Measurements from ENCODE around the gene RGL3. TPM values are rescaled to one million over a fixed set of nuclear protein-coding genes. Genes with fewer than 3 reads are reported as not detected.

The RGL3 gene
- total and polyA plus RNA-seq, 9 of the 15 experiments (the other 6 are each of a cell fraction or from before 2014, with no cell fraction given), result 0.12 to 0.61 (median 0.32) TPM; not detected in 4

DNA sequence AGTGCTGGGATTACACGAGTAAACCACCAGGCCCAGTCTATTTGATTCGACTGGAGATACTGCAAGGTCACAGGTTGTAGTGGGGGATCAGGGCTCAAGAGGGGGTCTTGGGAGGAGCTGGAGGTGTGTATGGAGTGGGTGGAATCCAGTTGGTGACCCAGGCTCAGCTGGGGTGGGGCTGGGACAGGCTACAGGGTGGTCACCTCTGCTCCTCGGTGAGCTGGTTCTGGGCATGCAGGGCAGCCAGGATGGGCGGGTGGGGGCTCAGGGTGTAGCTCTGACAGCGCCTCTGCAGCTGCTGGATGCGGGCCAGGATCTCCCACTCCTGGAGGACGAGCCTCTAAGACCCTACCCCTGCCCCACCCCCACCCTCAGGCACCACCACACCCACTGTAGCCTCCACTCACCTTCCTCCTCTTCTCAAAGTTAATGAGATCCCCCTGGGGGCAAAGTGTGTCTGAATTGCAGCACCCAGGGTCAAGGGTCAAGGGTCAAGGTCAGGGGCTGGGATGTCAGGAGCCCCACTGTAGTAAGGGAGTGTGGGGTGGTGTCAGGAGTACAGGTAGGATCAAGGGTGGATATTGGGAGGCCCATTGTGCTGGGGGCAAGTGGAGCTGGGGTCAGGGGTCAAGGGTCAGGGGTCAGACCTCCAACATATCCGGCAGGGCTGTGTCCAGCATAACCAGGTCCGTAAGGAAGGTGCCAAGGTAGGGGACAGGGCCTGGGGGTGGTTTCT is 17.1 kb downstream of the RGL3 start (continued):
- TF ChIP-seq, protein P1, sequence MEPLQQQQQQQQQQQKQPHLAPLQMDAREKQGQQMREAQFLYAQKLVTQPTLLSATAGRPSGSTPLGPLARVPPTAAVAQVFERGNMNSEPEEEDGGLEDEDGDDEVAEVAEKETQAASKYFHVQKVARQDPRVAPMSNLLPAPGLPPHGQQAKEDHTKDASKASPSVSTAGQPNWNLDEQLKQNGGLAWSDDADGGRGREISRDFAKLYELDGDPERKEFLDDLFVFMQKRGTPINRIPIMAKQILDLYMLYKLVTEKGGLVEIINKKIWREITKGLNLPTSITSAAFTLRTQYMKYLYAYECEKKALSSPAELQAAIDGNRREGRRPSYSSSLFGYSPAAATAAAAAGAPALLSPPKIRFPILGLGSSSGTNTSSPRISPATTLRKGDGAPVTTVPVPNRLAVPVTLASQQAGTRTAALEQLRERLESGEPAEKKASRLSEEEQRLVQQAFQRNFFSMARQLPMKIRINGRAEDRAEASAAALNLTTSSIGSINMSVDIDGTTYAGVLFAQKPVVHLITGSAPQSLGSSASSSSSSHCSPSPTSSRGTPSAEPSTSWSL (CRISPR knock-in tag; IDR thresholded peaks at IDR 0.05; ENCODE audit: borderline replicate concordance), result no peak
- TF ChIP-seq, protein P2, sequence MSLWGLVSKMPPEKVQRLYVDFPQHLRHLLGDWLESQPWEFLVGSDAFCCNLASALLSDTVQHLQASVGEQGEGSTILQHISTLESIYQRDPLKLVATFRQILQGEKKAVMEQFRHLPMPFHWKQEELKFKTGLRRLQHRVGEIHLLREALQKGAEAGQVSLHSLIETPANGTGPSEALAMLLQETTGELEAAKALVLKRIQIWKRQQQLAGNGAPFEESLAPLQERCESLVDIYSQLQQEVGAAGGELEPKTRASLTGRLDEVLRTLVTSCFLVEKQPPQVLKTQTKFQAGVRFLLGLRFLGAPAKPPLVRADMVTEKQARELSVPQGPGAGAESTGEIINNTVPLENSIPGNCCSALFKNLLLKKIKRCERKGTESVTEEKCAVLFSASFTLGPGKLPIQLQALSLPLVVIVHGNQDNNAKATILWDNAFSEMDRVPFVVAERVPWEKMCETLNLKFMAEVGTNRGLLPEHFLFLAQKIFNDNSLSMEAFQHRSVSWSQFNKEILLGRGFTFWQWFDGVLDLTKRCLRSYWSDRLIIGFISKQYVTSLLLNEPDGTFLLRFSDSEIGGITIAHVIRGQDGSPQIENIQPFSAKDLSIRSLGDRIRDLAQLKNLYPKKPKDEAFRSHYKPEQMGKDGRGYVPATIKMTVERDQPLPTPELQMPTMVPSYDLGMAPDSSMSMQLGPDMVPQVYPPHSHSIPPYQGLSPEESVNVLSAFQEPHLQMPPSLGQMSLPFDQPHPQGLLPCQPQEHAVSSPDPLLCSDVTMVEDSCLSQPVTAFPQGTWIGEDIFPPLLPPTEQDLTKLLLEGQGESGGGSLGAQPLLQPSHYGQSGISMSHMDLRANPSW (CRISPR knock-in tag; IDR thresholded peaks at IDR 0.05), result no peak
- TF ChIP-seq MIER1 (IDR thresholded peaks at IDR 0.05; ENCODE audit: low read depth) (no peak), CHD2 (IDR thresholded peaks at IDR 0.05; ENCODE audit: low read depth, low read length) (no peak), TCF3 (CRISPR knock-in tag; IDR thresholded peaks at IDR 0.05) (no peak), NR2F6 (CRISPR knock-in tag; IDR thresholded peaks at IDR 0.05) (0 out of 2 replicates have a peak, but pooled peaks have one; percentile 68), MECOM (CRISPR knock-in tag; IDR thresholded peaks at IDR 0.05) (no peak), JUND (IDR thresholded peaks at IDR 0.05; ENCODE audit: borderline replicate concordance, low read depth, low read length) (no peak), JUND (tag; IDR thresholded peaks at IDR 0.05; ENCODE audit: borderline replicate concordance, low read depth, low read length) (no peak), NFE2 (IDR thresholded peaks at IDR 0.05; ENCODE audit: low read depth) (no peak), ZNF354B (CRISPR knock-in tag; IDR thresholded peaks at IDR 0.05) (no peak), RBM39 (optimal IDR thresholded peaks at IDR 0.05; ENCODE audit: low read depth, low read length) (no peak), ZNF134 (CRISPR knock-in tag; conservative IDR thresholded peaks at IDR 0.05) (no peak), E2F3 (CRISPR knock-in tag; IDR thresholded peaks at IDR 0.05) (no peak)
- TF ChIP-seq, protein P3, sequence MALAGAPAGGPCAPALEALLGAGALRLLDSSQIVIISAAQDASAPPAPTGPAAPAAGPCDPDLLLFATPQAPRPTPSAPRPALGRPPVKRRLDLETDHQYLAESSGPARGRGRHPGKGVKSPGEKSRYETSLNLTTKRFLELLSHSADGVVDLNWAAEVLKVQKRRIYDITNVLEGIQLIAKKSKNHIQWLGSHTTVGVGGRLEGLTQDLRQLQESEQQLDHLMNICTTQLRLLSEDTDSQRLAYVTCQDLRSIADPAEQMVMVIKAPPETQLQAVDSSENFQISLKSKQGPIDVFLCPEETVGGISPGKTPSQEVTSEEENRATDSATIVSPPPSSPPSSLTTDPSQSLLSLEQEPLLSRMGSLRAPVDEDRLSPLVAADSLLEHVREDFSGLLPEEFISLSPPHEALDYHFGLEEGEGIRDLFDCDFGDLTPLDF (CRISPR knock-in tag; IDR thresholded peaks at IDR 0.05), result no peak
- TF ChIP-seq, protein P4, sequence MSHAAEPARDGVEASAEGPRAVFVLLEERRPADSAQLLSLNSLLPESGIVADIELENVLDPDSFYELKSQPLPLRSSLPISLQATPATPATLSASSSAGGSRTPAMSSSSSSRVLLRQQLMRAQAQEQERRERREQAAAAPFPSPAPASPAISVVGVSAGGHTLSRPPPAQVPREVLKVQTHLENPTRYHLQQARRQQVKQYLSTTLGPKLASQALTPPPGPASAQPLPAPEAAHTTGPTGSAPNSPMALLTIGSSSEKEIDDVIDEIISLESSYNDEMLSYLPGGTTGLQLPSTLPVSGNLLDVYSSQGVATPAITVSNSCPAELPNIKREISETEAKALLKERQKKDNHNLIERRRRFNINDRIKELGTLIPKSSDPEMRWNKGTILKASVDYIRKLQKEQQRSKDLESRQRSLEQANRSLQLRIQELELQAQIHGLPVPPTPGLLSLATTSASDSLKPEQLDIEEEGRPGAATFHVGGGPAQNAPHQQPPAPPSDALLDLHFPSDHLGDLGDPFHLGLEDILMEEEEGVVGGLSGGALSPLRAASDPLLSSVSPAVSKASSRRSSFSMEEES (CRISPR knock-in tag; IDR thresholded peaks at IDR 0.05), result no peak
- TF ChIP-seq, protein P5, sequence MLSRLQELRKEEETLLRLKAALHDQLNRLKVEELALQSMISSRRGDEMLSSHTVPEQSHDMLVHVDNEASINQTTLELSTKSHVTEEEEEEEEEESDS (CRISPR knock-in tag; IDR thresholded peaks at IDR 0.05), result no peak
- TF ChIP-seq, protein P6, sequence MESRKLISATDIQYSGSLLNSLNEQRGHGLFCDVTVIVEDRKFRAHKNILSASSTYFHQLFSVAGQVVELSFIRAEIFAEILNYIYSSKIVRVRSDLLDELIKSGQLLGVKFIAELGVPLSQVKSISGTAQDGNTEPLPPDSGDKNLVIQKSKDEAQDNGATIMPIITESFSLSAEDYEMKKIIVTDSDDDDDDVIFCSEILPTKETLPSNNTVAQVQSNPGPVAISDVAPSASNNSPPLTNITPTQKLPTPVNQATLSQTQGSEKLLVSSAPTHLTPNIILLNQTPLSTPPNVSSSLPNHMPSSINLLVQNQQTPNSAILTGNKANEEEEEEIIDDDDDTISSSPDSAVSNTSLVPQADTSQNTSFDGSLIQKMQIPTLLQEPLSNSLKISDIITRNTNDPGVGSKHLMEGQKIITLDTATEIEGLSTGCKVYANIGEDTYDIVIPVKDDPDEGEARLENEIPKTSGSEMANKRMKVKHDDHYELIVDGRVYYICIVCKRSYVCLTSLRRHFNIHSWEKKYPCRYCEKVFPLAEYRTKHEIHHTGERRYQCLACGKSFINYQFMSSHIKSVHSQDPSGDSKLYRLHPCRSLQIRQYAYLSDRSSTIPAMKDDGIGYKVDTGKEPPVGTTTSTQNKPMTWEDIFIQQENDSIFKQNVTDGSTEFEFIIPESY (CRISPR knock-in tag; IDR thresholded peaks at IDR 0.05), result no peak
- TF ChIP-seq, protein P7, sequence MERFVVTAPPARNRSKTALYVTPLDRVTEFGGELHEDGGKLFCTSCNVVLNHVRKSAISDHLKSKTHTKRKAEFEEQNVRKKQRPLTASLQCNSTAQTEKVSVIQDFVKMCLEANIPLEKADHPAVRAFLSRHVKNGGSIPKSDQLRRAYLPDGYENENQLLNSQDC (CRISPR knock-in tag; IDR thresholded peaks at IDR 0.05), result no peak
